Chondrocyte (in vitro differentiated cells): ENCODE data around the gene DGLUCY. TPM values are rescaled to one million over a fixed set of nuclear protein-coding genes. Genes with fewer than 3 reads are reported as not detected.
"Not testable (repeated sequence)": the region's sequence is repeated elsewhere in the genome, so short reads cannot be mapped to it uniquely, and the experiment has no call there.

ENCODE experiments used
- DNase-seq: peaks from one replicate; pipeline ENCODE4 v3.0.0; 2021; ENCODE audit warnings: mixed read lengths, low spot score
- H3K27ac Mint-ChIP-seq: one replicate; pipeline ENCODE4 v1.8.0; 2021; ENCODE audit warnings: mild to moderate bottlenecking, moderate library complexity, mixed read lengths; ENCODE audit not compliant: unreplicated experiment
- H3K27me3 Mint-ChIP-seq: 2 replicates; pipeline ENCODE4 v1.8.0; 2021; ENCODE audit warnings: low read depth, mixed read lengths
- H3K36me3 Mint-ChIP-seq: 2 replicates; pipeline ENCODE4 v1.8.0; 2021; ENCODE audit warnings: low read depth, mixed read lengths
- H3K4me1 Mint-ChIP-seq: 2 replicates; pipeline ENCODE4 v1.8.0; 2021; ENCODE audit warnings: low read depth, mild to moderate bottlenecking, mixed read lengths
- H3K4me3 Mint-ChIP-seq: one replicate; pipeline ENCODE4 v1.8.0; 2021; ENCODE audit warnings: mild to moderate bottlenecking, moderate library complexity, mixed read lengths; ENCODE audit not compliant: unreplicated experiment
- H3K9me3 Mint-ChIP-seq: 2 replicates; pipeline ENCODE4 v1.8.0; 2021; ENCODE audit warnings: low read depth, mixed read lengths
- CTCF ChIP-seq: fragments of 200-600 bp; sonication (generic); IDR thresholded peaks from 2 replicates; pipeline ENCODE4 v1.5.0; 2021; ENCODE audit warnings: antibody characterized with exemption, mild to moderate bottlenecking, moderate library complexity
- total RNA-seq: library from RNA; stranded (reverse); gene quantifications from 3 replicates; pipeline ENCODE4 v1.2.1, GENCODE V29; 2021

The DGLUCY gene
- total RNA-seq, 1 donor from 2014 or later = 9.3 TPM

- no peaks in the 10 kb centered on the region for H3K9me3 Mint-ChIP-seq
- H3K36me3 Mint-ChIP-seq = peaks cover 1% of the 10 kb centered on the region
- no peak overlapping the region for H3K4me3 Mint-ChIP-seq
- H3K27me3 Mint-ChIP-seq = no peaks in the 10 kb centered on the region
- no peak for DNase-seq
- H3K4me1 Mint-ChIP-seq = no peaks in the 10 kb centered on the region
- no peak overlapping the region for H3K27ac Mint-ChIP-seq
- no peak for TF ChIP-seq CTCF
These were observed 107.4 kb downstream of the DGLUCY start for GRCh38 chr14:91221270-91221669.

- TF ChIP-seq CTCF = no peak
- no peak overlapping the region for H3K27ac Mint-ChIP-seq
- H3K4me1 Mint-ChIP-seq = peaks cover 4% of the 10 kb centered on the region
- H3K27me3 Mint-ChIP-seq = no peaks in the 10 kb centered on the region
- DNase-seq = no peak
- H3K36me3 Mint-ChIP-seq = peaks cover 1% of the 10 kb centered on the region
- no peak overlapping the region for H3K4me3 Mint-ChIP-seq
- no peaks in the 10 kb centered on the region for H3K9me3 Mint-ChIP-seq
These were observed 109.3 kb downstream of the DGLUCY start for GRCh38 chr14:91223028-91223783.

- H3K4me1 Mint-ChIP-seq = peaks cover 4% of the 10 kb centered on the region
- no peak for TF ChIP-seq CTCF
- H3K36me3 Mint-ChIP-seq = peaks cover 1% of the 10 kb centered on the region
- H3K27ac Mint-ChIP-seq = no peak overlapping the region
- no peak overlapping the region for H3K4me3 Mint-ChIP-seq
- no peaks in the 10 kb centered on the region for H3K27me3 Mint-ChIP-seq
- no peaks in the 10 kb centered on the region for H3K9me3 Mint-ChIP-seq
- no peak for DNase-seq
These were observed 111.2 kb downstream of the DGLUCY start for GRCh38 chr14:91225025-91225424.

- not testable (repeated sequence) for H3K9me3 Mint-ChIP-seq, H3K4me1 Mint-ChIP-seq, H3K4me3 Mint-ChIP-seq
These were observed 112.5 kb downstream of the DGLUCY start for GRCh38 chr14:91226360-91226759.

GRCh38 chr14:91227183-91227628 is 113.3 kb downstream of the DGLUCY start:
- peaks cover 4% of the 10 kb centered on the region for H3K4me1 Mint-ChIP-seq

More at GRCh38 chr14:91226360-91226759, 112.5 kb downstream of the DGLUCY start:
- H3K36me3 Mint-ChIP-seq, DNase-seq, H3K27me3 Mint-ChIP-seq, H3K27ac Mint-ChIP-seq: not testable (repeated sequence)

More at GRCh38 chr14:91227183-91227628, 113.3 kb downstream of the DGLUCY start:
- peaks cover 9% of the 10 kb centered on the region for H3K9me3 Mint-ChIP-seq
- peaks cover 1% of the 10 kb centered on the region for H3K36me3 Mint-ChIP-seq
- no peaks in the 10 kb centered on the region for H3K27me3 Mint-ChIP-seq
- DNase-seq = no peak
- H3K4me3 Mint-ChIP-seq = no peak overlapping the region
- H3K27ac Mint-ChIP-seq = no peak overlapping the region
- TF ChIP-seq CTCF = no peak
